Measurements from ENCODE around the gene LIX1L.

GRCh38 chr1:145977016-145977415 is 19.2 kb upstream of the LIX1L start:
- TF ChIP-seq, protein P1, sequence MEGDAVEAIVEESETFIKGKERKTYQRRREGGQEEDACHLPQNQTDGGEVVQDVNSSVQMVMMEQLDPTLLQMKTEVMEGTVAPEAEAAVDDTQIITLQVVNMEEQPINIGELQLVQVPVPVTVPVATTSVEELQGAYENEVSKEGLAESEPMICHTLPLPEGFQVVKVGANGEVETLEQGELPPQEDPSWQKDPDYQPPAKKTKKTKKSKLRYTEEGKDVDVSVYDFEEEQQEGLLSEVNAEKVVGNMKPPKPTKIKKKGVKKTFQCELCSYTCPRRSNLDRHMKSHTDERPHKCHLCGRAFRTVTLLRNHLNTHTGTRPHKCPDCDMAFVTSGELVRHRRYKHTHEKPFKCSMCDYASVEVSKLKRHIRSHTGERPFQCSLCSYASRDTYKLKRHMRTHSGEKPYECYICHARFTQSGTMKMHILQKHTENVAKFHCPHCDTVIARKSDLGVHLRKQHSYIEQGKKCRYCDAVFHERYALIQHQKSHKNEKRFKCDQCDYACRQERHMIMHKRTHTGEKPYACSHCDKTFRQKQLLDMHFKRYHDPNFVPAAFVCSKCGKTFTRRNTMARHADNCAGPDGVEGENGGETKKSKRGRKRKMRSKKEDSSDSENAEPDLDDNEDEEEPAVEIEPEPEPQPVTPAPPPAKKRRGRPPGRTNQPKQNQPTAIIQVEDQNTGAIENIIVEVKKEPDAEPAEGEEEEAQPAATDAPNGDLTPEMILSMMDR (IDR thresholded peaks at IDR 0.05), result no peak
- TF ChIP-seq POLR2A (IDR thresholded peaks at IDR 0.05), result no peak

All from Peyer's patch (tissue), 4 donors.